Measurements from ENCODE around the gene DGCR8.

- TF ChIP-seq CTCF (IDR thresholded peaks at IDR 0.05; ENCODE audit: low read depth, low read length) = no peak
- TF ChIP-seq EZH2phosphoT487 (IDR thresholded peaks at IDR 0.05; ENCODE audit: low read depth) = no peak
Observed at GRCh38 chr22:20151276-20151588, 71.2 kb downstream of the DGCR8 start.

Data from OCI-LY3 (cell line).